ENCODE results near the gene ANGPTL4.

Gene ANGPTL4

GRCh38 chr19:8423817-8424223 lies 59.9 kb downstream of the ANGPTL4 start:
- Histone ChIP-seq H3K27me3 (ENCODE audit: control insufficient read depth, insufficient read depth, low read length, poor library complexity, severe bottlenecking) (no peaks in the 10 kb centered on the region), H3K9me3 (ENCODE audit: control insufficient read depth, low read length) (no peaks in the 10 kb centered on the region), H3K36me3 (ENCODE audit: control insufficient read depth, insufficient read depth, low read length) (no peaks in the 10 kb centered on the region), H3K27ac (ENCODE audit: insufficient read depth, low read depth, low read length, poor library complexity, severe bottlenecking) (no peak overlapping the region), H3K4me1 (ENCODE audit: control insufficient read depth, insufficient read depth, low read length) (no peaks in the 10 kb centered on the region), H3K4me3 (ENCODE audit: insufficient read depth, low read depth, low read length) (no peak overlapping the region)
- 85 to 86% methylated on average over 9 of the region's 9 CpGs for WGBS, 2 experiments

Measured in ectodermal cell (in vitro differentiated cells).